HEK293 (cell line): ENCODE results near the gene TARS2.

Experiments used
- CTCF ChIA-PET: fragments of 350-600 bp; formaldehyde crosslinking; extraction: SDS; loops from one replicate; lab custom pipeline; 2021; ENCODE audit warnings: antibody characterized with exemption; lab: Yijun Ruan, JAX
- POLR2A ChIA-PET: fragments of 300-600 bp; formaldehyde crosslinking; extraction: SDS; loops from one replicate; lab custom pipeline; 2020; ENCODE audit warnings: antibody characterized with exemption, inconsistent platforms; lab: Yijun Ruan, JAX
- H3K27ac ChIP-seq: fragments of 200-500 bp; sonication (Bioruptor generic); 2 replicates; pipeline ENCODE4 v1.5.1; 2014; ENCODE audit warnings: low read depth, low read length, control low read depth, inconsistent platforms; ENCODE audit errors: extremely low read depth
- H3K36me3 ChIP-seq, 2 experiments: fragments of 200-500 bp in 1 of 2; sonication (Bioruptor generic) in 1 of 2; 1 replicate in 1 of 2; 2 replicates in 1 of 2; pipeline ENCODE4 v1.5.1; 2014 to 2017; ENCODE audit warnings: inconsistent platforms in 2 of 2, low read length in 2 of 2; ENCODE audit not compliant: control insufficient read depth in 2 of 2, insufficient read depth in 1 of 2
- H3K4me1 ChIP-seq: fragments of 200-500 bp; sonication (Bioruptor generic); 2 replicates; pipeline ENCODE4 v1.5.1; 2014; ENCODE audit warnings: mild to moderate bottlenecking, low read length, inconsistent platforms; ENCODE audit not compliant: control insufficient read depth, insufficient read depth
- H3K4me3 ChIP-seq: 2 replicates; pipeline ENCODE4 v1.5.1; 2011; ENCODE audit warnings: low read depth, mild to moderate bottlenecking, control low read depth, low read length, moderate library complexity
- H3K9me3 ChIP-seq: fragments of 200-500 bp; sonication (Bioruptor generic); 2 replicates; pipeline ENCODE4 v1.5.1; 2014; ENCODE audit warnings: low read depth, low read length, inconsistent platforms; ENCODE audit not compliant: control insufficient read depth, insufficient read depth
- EGR2 ChIP-seq: fragments of 450-650 bp; formaldehyde crosslinking; IDR thresholded peaks from 2 replicates; pipeline ENCODE4 v1.5.1; 2016; ENCODE audit warnings: low read depth, missing biosample characterization, missing genetic modification characterization
- PRDM1 ChIP-seq: fragments of 450-650 bp; formaldehyde crosslinking; IDR thresholded peaks from 2 replicates; pipeline ENCODE4; 2016; ENCODE audit warnings: missing biosample characterization, missing genetic modification characterization
- PRDM4 ChIP-seq: fragments of 450-650 bp; formaldehyde crosslinking; IDR thresholded peaks from 2 replicates; pipeline ENCODE4 v1.5.1; 2017; ENCODE audit warnings: missing biosample characterization, missing genetic modification characterization
- REPIN1 ChIP-seq: fragments of 450-650 bp; formaldehyde crosslinking; IDR thresholded peaks from 2 replicates; pipeline ENCODE4 v1.5.1; 2017; ENCODE audit warnings: missing biosample characterization, missing genetic modification characterization, low read depth
- SCRT2 ChIP-seq: fragments of 450-650 bp; formaldehyde crosslinking; IDR thresholded peaks from 2 replicates; pipeline ENCODE4 v1.5.1; 2016; ENCODE audit warnings: missing biosample characterization, missing genetic modification characterization
- YY1 ChIP-seq: fragments of 450-650 bp; formaldehyde crosslinking; IDR thresholded peaks from 2 replicates; pipeline ENCODE4 v1.5.1; 2018; ENCODE audit warnings: missing biosample characterization, missing genetic modification characterization
- ZFP37 ChIP-seq: fragments of 450-650 bp; formaldehyde crosslinking; IDR thresholded peaks from 2 replicates; pipeline ENCODE4 v1.5.1; 2016; ENCODE audit warnings: missing biosample characterization, missing genetic modification characterization
- ZFP41 ChIP-seq: fragments of 450-650 bp; formaldehyde crosslinking; IDR thresholded peaks from 2 replicates; pipeline ENCODE4 v1.5.1; 2016; ENCODE audit warnings: missing biosample characterization, missing genetic modification characterization, borderline replicate concordance
- ZNF280C ChIP-seq: fragments of 450-650 bp; formaldehyde crosslinking; IDR thresholded peaks from 2 replicates; pipeline ENCODE4 v1.5.1; 2016; ENCODE audit warnings: missing biosample characterization, missing genetic modification characterization
- ZNF311 ChIP-seq: fragments of 450-650 bp; formaldehyde crosslinking; IDR thresholded peaks from 2 replicates; pipeline ENCODE4 v1.5.1; 2017; ENCODE audit warnings: missing biosample characterization, missing genetic modification characterization, borderline replicate concordance
- ZNF580 ChIP-seq: fragments of 450-650 bp; formaldehyde crosslinking; IDR thresholded peaks from 2 replicates; pipeline ENCODE4 v1.5.1; 2016; ENCODE audit warnings: missing biosample characterization, missing genetic modification characterization
- ZNF692 ChIP-seq: fragments of 450-650 bp; formaldehyde crosslinking; IDR thresholded peaks from 2 replicates; pipeline ENCODE4 v1.5.1; 2016; ENCODE audit warnings: missing biosample characterization, missing genetic modification characterization

TARS2 gene

GRCh38 chr1:150472601-150473200 lies 14.5 kb upstream of the TARS2 start:
- no peak overlapping the region for H3K27ac ChIP-seq
- TF ChIP-seq EGR2 = 0 out of 2 replicates have a peak, but pooled peaks have one; percentile 7
- TF ChIP-seq REPIN1 (tag by site-specific recombination) = no peak
- H3K4me3 ChIP-seq = no peak overlapping the region
- no peaks in the 10 kb centered on the region for H3K9me3 ChIP-seq
- H3K36me3 ChIP-seq = peaks cover 25 to 46% of the 10 kb centered on the region in 2 experiments
- peaks cover 8% of the 10 kb centered on the region; the same call in 1 of the 2 replicates for H3K4me1 ChIP-seq
- ChIA-PET POLR2A (no interaction called here), CTCF (no interaction called here)

GRCh38 chr1:150473659-150474058 lies 13.6 kb upstream of the TARS2 start:
- ChIA-PET POLR2A (no interaction called here), CTCF (no interaction called here)
- no peak overlapping the region for H3K27ac ChIP-seq
- peaks cover 8% of the 10 kb centered on the region; the same call in 1 of the 2 replicates for H3K4me1 ChIP-seq
- H3K36me3 ChIP-seq = peaks cover 15 to 40% of the 10 kb centered on the region in 2 experiments
- H3K9me3 ChIP-seq = no peaks in the 10 kb centered on the region
- TF ChIP-seq YY1 (tag by site-specific recombination) (no peak), ZNF280C (tag by site-specific recombination) (no peak), ZNF311 (tag by site-specific recombination) (no peak), SCRT2 (tag by site-specific recombination) (no peak)
- TF ChIP-seq, all 188 proteins: peak for 0
- H3K4me3 ChIP-seq = no peak overlapping the region

GRCh38 chr1:150474869-150475268 lies 12.3 kb upstream of the TARS2 start:
- POLR2A ChIA-PET = interaction anchor here (0.7 kb wide), 1 partner anchor 111 kb away, joined by 3 read pairs; the partner anchor contains the start of gene RPRD2
- TF ChIP-seq PRDM1 (tag by site-specific recombination) = peak; percentile 33; the same call in 1 of the 2 replicates
- no peak for TF ChIP-seq ZNF580
- no peak for TF ChIP-seq ZNF311 (tag by site-specific recombination)
- no peak for TF ChIP-seq PRDM4 (tag by site-specific recombination)
- TF ChIP-seq ZFP37 (tag by site-specific recombination) = no peak
- TF ChIP-seq ZNF692 (tag by site-specific recombination) = no peak
- TF ChIP-seq ZFP41 (tag by site-specific recombination) = no peak
- peaks cover 8% of the 10 kb centered on the region; the same call in 1 of the 2 replicates for H3K4me1 ChIP-seq
- H3K9me3 ChIP-seq = no peaks in the 10 kb centered on the region
- H3K27ac ChIP-seq = no peak overlapping the region
- H3K4me3 ChIP-seq = no peak overlapping the region
- peaks cover 13 to 36% of the 10 kb centered on the region in 2 experiments; a peak in 2 of 3 replicates for H3K36me3 ChIP-seq
- CTCF ChIA-PET = interaction anchor here (0.5 to 1.8 kb wide), 2 partner anchors 10 to 224 kb away, joined by 3 to 6 read pairs; no protein-coding TSS in a partner anchor
